Renal cortex interstitium (tissue), 11 donors: ENCODE results near the gene ZMYND19. TPM values are rescaled to one million over a fixed set of nuclear protein-coding genes. Genes with fewer than 3 reads are reported as not detected.
"Not testable (repeated sequence)": the region's sequence is repeated elsewhere in the genome, so short reads cannot be mapped to it uniquely, and the experiment has no call there.

Experiments used
- DNase-seq, 11 donors: peaks; one replicate each; pipeline ENCODE4 v3.0.0-alpha.2; 2013; ENCODE audit warnings: low read depth in 9 of 11, low spot score in 4 of 11; ENCODE audit errors: extremely low read depth in 1 of 11
- polyA plus RNA-seq, 3 donors: library from polyadenylated mRNA; unstranded; fragments of 120-200 nt; gene quantifications; one replicate each; pipeline ENCODE4 v1.2.1, GENCODE V29; 2013; ENCODE audit not compliant: insufficient read length in 3 of 3

ZMYND19 gene
- polyA plus RNA-seq, 3 donors = 18.9 to 24.3 (median 20.5) TPM

- DNase-seq = no peak
These were observed 13.6 kb upstream of the ZMYND19 start for GRCh38 chr9:137603879-137604278.

DNA sequence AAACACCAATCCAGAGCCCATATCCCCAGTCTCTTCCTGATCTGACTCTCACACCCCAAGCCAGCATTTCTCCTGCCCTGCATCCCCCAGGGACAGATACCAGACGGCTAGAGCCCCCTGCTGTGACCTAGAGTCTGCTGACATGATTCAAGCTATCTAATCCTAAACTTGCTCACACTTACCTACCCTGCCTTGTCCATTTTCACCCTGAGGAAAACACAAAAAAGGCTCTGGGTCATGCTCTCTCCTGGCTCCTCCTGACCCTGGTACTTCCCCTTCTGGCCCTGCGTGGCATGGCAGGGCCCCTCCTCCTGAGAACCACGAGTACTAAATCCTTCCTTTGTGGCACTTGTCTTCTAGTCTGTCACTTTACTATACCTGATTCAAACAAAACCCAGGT, 12.3 kb upstream of the ZMYND19 start:
- no peak for DNase-seq

- DNase-seq = no peak
These were observed 8.6 kb upstream of the ZMYND19 start for GRCh38 chr9:137598943-137599342.

- DNase-seq = not testable (repeated sequence)
These were observed 6.3 kb upstream of the ZMYND19 start for GRCh38 chr9:137596577-137596976.

- DNase-seq = no peak
These were observed 2.9 kb upstream of the ZMYND19 start for GRCh38 chr9:137593176-137593575.

DNA sequence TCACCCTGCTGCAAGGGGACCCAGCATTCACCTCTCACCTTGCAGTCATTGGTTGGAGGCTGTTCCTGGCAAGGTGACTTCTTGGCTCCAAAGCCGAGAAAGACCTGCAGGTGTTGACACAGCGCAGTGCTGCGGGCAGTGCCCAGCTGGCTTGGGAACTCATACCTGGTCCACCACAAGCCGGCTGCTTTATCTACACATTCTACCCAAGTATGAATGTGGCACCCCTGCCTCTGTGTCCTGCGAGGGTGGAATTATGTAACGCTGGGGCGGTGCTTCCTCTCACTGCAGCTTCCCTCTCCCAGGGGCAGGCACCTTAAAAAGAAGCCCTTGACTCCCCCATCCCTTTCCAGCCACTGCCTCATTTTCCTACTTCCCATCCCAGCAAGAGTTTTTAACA, 2.5 kb upstream of the ZMYND19 start:
- DNase-seq = no peak

- DNase-seq = no peak
These were observed 216 bp downstream of the ZMYND19 start for GRCh38 chr9:137590123-137590468.

DNA sequence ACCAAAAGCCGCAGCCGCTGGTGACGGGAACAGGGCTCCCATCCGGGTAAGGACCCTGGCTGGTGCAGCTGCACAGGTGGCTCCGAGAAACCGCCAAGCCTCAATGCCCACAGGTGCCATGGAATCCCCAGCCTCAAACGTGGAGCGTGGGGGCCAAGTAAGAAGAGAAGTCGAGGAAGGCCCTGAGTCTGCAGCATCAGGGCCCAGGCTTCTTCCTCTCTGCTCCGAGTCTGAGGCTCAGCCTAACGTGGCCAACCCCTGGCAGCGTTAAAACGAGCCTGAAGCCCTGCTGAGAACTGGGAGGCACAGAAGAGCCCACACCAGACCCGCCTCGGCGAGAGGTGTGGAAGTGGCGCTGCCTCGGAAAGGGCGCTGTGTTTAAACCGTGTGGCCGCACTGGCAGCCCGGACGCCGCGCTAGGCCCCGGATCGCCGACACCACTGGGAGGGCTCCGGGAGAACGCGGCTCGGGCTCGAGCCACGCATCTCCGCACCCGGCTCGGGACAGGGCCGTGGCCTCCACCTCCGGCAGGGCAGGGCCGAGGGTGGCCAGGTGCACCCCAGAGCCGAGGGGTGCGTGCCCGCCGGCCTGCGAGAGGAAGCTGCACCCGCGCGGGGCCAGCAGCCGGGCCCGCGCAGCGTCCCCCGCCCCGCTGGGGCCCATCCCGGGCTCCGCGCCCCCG, 730 bp downstream of the ZMYND19 start:
- DNase-seq = no peak

- no peak for DNase-seq
These were observed 1.4 kb downstream of the ZMYND19 start for GRCh38 chr9:137588891-137589290.

DNA sequence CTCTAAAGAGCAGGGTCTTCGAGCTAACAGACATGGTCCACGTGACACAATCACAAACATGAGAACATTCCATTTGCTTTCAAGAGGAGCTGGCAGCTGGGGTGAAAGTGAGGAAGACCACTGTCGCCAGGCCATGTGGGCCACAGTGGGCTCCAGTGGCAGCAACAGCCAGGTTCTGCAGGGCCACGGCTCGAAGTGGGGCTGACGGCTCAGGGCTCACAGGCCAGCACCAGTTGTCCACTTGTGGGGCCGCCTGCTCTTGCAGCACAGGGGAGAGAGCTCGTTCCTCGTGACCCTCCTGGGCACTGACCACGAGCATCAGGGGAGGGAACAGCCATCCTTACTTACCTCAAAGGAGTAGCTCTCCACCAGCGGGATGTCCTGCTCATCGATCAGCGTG, 2.0 kb downstream of the ZMYND19 start:
- no peak for DNase-seq

- no peak for DNase-seq
These were observed 3.5 kb downstream of the ZMYND19 start for GRCh38 chr9:137586854-137587253.

DNA sequence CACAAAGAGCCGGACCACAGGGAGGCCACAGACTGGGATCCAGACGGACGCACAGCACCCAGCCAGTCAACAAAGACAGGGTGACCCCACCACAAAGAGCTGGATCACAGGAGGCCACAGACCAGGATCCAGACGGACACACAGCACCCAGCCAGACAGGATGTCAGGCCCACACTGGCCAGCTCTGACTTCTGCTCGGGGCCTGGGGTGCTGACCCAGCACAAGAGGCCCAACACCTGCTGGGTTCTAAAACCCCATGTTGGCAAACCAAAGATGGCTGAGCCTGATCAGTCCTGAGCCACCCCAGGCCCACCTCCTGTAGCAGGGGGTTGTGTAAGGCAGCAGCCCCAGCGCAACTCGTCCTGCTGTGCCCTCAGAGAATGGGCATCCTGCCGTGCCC, 6.4 kb downstream of the ZMYND19 start:
- no peak for DNase-seq

GRCh38 chr9:137583347-137583746, 7.0 kb downstream of the ZMYND19 start:
- DNase-seq = no peak

- no peak for DNase-seq
These were observed 7.9 kb downstream of the ZMYND19 start for GRCh38 chr9:137582286-137582860.

DNA sequence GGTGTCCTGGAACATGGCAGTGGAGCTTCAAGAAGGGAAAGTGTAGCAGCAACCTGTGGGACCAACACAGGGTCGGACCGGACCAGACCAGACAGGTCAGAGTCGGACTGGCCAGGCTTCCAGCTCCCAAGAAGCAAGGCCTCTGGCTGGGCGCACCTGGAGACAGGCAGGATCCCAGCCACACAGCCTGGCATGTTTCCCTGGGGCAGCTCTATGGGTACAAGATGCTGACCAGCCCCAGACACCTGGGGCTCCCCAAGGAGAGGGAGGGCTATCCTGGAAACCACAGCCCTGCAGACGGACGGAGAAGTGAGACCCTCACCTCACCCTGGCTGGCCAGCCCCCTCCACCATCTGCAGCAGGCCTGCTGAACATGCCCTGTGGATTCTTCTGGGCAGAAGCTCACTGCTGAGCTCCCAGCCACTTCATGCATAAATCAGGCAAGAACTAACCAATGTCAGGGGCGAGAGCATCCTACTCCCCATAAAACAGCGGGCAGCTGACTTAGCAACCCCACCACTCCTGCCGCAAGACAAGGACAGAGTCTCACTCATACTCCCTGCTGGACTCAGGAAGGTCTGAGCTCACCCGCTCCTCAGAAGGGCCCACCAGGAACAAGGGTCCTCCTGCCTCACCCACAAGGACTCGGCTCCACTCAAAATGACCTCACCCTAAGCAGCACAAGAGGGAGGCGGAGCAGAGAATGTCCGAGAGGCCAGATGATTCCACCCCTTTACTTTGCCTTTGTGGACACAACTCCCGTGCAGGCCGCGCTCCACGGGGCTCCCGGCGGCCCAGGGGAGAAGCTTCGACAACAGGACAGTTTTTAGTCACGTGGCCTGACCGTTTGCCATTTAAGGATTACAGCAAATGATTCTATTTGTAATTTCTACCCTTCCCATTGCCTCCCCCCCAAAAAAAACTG, 8.7 kb downstream of the ZMYND19 start:
- no peak for DNase-seq

DNA sequence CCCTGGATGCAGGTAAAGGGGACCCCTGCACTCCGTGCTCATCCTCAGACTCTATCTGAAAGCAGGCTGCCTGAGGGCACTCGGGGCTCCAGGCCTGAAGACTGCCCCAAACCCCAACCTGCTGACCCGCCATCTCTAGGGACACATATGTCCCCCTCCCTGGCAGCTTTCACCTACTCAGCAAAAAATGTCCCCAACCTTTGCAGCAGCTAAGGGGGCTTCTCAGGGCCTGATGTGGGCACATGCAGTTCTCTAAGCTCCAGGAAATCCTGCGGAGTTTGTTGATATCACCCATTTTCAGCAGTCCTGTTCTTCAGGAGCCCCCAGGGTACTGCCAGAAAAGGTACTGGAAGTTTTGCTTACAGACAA, 9.4 kb downstream of the ZMYND19 start:
- no peak for DNase-seq

GRCh38 chr9:137580209-137580953, 9.9 kb downstream of the ZMYND19 start:
- no peak for DNase-seq

- DNase-seq = no peak
These were observed 11.1 kb downstream of the ZMYND19 start for GRCh38 chr9:137579259-137579604.

DNA sequence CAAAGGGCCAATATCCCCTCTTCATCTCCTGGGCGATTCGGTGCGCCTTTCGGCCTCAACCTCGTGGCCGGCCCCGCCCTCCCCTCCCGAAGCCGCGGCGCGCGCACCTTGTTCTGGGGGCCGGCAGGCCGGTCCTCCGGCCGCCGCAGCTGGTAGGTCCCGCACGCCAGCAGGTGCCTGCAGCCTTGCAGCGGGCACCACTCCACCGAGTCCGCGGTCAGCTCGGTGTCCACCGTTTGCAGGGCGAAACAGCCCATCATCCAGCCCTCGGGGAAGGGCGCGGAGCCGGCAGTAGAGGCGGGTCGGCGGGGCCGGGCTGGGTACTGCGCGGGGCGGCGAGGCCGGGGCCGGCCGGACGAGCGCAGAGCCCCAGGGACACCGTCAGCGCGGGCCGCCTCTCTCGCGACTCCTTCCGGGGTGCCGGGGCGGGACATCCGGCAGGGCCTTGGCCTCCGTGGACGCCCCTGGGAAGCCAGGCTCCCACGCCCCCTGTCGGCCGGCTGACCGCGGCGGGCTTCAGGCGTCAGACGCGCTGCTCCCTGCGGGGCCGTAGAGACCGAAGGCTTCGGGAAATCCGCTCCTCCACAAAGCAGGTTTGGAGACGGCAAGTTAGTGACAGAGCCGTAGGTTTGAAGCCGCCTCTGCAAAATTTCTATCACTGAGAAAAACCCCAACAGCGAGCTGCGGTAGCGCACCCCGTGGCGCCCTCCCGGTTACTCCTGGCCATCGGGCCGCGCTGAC, 11.6 kb downstream of the ZMYND19 start, which contains the start of gene DPH7:
TSS of gene DPH7 (minus strand) at position 408 of the 741 bp plus-strand sequence. CDS start at position 260, 148 bp downstream.
- DNase-seq = peak; percentile 70 to 94 (median 88)
